GM12878 (cell line): Measurements from ENCODE around the gene RBM42. TPM values are rescaled to one million over a fixed set of nuclear protein-coding genes. Genes with fewer than 3 reads are reported as not detected.

ENCODE experiments used
- BCL11A ChIP-seq: IDR thresholded peaks from 2 replicates; pipeline ENCODE4 v1.6.1; 2011; ENCODE audit warnings: low read depth, low read length
- CBFB ChIP-seq: IDR thresholded peaks from 2 replicates; pipeline ENCODE4 v1.6.1; 2016; ENCODE audit warnings: antibody characterized with exemption, low read depth
- ESRRA ChIP-seq: IDR thresholded peaks from 2 replicates; pipeline ENCODE4 v1.6.1; 2012; ENCODE audit warnings: mild to moderate bottlenecking, low read length, improper control_type of control experiment
- GABPA ChIP-seq: IDR thresholded peaks from 2 replicates; pipeline ENCODE4 v1.6.1; 2014; ENCODE audit warnings: antibody characterized with exemption, low read depth, mild to moderate bottlenecking, inconsistent platforms
- GATAD2B ChIP-seq: fragments of 450-650 bp; conservative IDR thresholded peaks from 2 replicates; pipeline ENCODE4 v1.6.1; 2017; ENCODE audit warnings: low read depth, mild to moderate bottlenecking, moderate library complexity
- JUNB ChIP-seq: IDR thresholded peaks from 2 replicates; pipeline ENCODE4 v1.6.1; 2016; ENCODE audit warnings: antibody characterized with exemption, mild to moderate bottlenecking
- JUND ChIP-seq: IDR thresholded peaks from 2 replicates; pipeline ENCODE4 v1.6.1; 2012; ENCODE audit warnings: low read depth, mild to moderate bottlenecking, low read length, improper control_type of control experiment, moderate library complexity
- NR2F1 ChIP-seq: fragments of 450-650 bp; conservative IDR thresholded peaks from 2 replicates; pipeline ENCODE4 v1.6.1; 2017; ENCODE audit warnings: mild to moderate bottlenecking
- RAD21 ChIP-seq: IDR thresholded peaks from 2 replicates; pipeline ENCODE4 v1.6.1; 2011; ENCODE audit warnings: mild to moderate bottlenecking, low read depth, low read length, moderate library complexity; ENCODE audit not compliant: insufficient read depth
- RELA ChIP-seq: fragments of 450-650 bp; IDR thresholded peaks from 2 replicates; pipeline ENCODE4 v1.8.0; 2014; ENCODE audit warnings: borderline replicate concordance; ENCODE audit not compliant: partially characterized antibody
- ZNF207 ChIP-seq: fragments of 450-650 bp; IDR thresholded peaks from 2 replicates; pipeline ENCODE4 v1.6.1; 2014; ENCODE audit warnings: antibody characterized with exemption, mild to moderate bottlenecking, borderline replicate concordance
- polyA plus RNA-seq, 11 experiments: library from polyadenylated mRNA; depleted of rRNA in 4 of 11; unstranded in 6 of 11; stranded (reverse) in 5 of 11; fragments of >200 nt; fragmentation: Nextera tagmentation in 4 of 11; fragmentation: Illumina TruSeq in 1 of 11; extraction: Ambion mirVana in 4 of 11; extraction: Trizol in 1 of 11; gene quantifications; 1 replicate in 1 of 11; 2 replicates in 10 of 11; pipeline versions ENCODE4 v1.2.1 to v1.2.3, GENCODE V29; 2011 to 2016; ENCODE audit warnings: inconsistent platforms in 2 of 11, missing spikeins in 2 of 11, low read depth in 1 of 11
- total RNA-seq, 4 experiments: library from RNA; depleted of rRNA in 3 of 4; stranded (reverse); fragments of >200 nt in 3 of 4; fragmentation: Illumina TruSeq in 1 of 4; extraction: Trizol in 1 of 4; gene quantifications; 2 replicates each; pipeline versions ENCODE4 v1.2.1 to v1.2.3, GENCODE V29; 2013 to 2021
- TF ChIP-seq, protein P1 (sequence below): IDR thresholded peaks from 2 replicates; pipeline ENCODE4 v1.6.1; 2011; ENCODE audit warnings: low read depth, low read length, improper control_type of control experiment, borderline replicate concordance
- TF ChIP-seq, protein P2 (sequence below): fragments of 450-650 bp; IDR thresholded peaks from 2 replicates; pipeline ENCODE4 v1.6.1; 2017; ENCODE audit warnings: mild to moderate bottlenecking, low read depth, inconsistent platforms; ENCODE audit not compliant: poor library complexity, severe bottlenecking
- TF ChIP-seq, protein P3 (sequence below): IDR thresholded peaks from 2 replicates; pipeline ENCODE4 v1.6.1; 2012; ENCODE audit warnings: low read depth, low read length, improper control_type of control experiment
- TF ChIP-seq, protein P4 (sequence below): fragments of 450-650 bp; IDR thresholded peaks from 2 replicates; pipeline ENCODE4 v1.6.1; 2016; ENCODE audit warnings: mild to moderate bottlenecking
- TF ChIP-seq, protein P5 (sequence below): fragments of 450-650 bp; IDR thresholded peaks from 2 replicates; pipeline ENCODE4 v1.6.1; 2018; ENCODE audit warnings: mild to moderate bottlenecking, low read depth, moderate library complexity; ENCODE audit not compliant: partially characterized antibody
- TF ChIP-seq, protein P6 (sequence below): IDR thresholded peaks from 2 replicates; pipeline ENCODE4 v1.6.1; 2012; ENCODE audit warnings: low read length, inconsistent platforms

Gene RBM42
- total and polyA plus RNA-seq, 10 of the 15 experiments (the other 5 are each of a cell fraction or from before 2014, with no cell fraction given) = 4.2 to 117 (median 48.5) TPM

DNA sequence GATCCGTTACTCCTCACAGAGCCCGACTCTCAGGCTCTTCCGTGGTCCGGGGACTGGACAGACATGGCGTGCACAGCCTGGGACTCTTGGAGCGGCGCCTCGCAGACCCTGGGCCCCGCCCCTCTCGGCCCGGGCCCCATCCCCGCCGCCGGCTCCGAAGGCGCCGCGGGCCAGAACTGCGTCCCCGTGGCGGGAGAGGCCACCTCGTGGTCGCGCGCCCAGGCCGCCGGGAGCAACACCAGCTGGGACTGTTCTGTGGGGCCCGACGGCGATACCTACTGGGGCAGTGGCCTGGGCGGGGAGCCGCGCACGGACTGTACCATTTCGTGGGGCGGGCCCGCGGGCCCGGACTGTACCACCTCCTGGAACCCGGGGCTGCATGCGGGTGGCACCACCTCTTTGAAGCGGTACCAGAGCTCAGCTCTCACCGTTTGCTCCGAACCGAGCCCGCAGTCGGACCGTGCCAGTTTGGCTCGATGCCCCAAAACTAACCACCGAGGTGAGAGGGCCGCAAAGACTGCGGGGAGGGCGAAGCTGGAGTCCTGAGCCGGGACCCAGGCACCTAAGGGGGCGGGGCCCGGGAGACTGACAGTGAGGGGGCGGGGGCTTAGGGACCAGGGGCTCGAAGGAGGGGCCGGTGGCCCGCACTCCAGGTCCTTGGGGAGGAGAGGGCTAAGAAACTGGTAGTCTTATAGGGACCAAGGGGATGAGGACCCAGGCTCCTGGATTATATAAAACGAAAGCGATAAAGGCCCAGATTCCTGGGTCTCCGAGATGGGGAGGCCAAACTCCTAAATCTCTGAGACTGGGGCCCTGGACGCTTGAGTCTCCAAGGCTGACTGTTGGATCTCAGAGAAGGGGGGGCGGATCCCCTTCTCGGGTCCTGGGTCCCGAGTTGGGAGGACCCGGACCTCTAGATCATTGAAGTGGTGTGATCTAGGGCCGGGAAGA is 14.7 kb downstream of the RBM42 start (continued):
- TF ChIP-seq BCL11A = no peak
- no peak for TF ChIP-seq GABPA
- TF ChIP-seq GATAD2B = peak; percentile 86; the same call in 1 of the 2 replicates
- TF ChIP-seq, protein P1, sequence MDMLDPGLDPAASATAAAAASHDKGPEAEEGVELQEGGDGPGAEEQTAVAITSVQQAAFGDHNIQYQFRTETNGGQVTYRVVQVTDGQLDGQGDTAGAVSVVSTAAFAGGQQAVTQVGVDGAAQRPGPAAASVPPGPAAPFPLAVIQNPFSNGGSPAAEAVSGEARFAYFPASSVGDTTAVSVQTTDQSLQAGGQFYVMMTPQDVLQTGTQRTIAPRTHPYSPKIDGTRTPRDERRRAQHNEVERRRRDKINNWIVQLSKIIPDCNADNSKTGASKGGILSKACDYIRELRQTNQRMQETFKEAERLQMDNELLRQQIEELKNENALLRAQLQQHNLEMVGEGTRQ = no peak
- TF ChIP-seq, protein P2, sequence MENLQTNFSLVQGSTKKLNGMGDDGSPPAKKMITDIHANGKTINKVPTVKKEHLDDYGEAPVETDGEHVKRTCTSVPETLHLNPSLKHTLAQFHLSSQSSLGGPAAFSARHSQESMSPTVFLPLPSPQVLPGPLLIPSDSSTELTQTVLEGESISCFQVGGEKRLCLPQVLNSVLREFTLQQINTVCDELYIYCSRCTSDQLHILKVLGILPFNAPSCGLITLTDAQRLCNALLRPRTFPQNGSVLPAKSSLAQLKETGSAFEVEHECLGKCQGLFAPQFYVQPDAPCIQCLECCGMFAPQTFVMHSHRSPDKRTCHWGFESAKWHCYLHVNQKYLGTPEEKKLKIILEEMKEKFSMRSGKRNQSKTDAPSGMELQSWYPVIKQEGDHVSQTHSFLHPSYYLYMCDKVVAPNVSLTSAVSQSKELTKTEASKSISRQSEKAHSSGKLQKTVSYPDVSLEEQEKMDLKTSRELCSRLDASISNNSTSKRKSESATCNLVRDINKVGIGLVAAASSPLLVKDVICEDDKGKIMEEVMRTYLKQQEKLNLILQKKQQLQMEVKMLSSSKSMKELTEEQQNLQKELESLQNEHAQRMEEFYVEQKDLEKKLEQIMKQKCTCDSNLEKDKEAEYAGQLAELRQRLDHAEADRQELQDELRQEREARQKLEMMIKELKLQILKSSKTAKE = peak; percentile 89
- TF ChIP-seq RELA = peak; percentile 74
- TF ChIP-seq RAD21 = no peak
- TF ChIP-seq, protein P3, sequence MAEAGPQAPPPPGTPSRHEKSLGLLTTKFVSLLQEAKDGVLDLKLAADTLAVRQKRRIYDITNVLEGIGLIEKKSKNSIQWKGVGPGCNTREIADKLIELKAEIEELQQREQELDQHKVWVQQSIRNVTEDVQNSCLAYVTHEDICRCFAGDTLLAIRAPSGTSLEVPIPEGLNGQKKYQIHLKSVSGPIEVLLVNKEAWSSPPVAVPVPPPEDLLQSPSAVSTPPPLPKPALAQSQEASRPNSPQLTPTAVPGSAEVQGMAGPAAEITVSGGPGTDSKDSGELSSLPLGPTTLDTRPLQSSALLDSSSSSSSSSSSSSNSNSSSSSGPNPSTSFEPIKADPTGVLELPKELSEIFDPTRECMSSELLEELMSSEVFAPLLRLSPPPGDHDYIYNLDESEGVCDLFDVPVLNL = peak; percentile 40; the same call in 1 of the 2 replicates
- no peak for TF ChIP-seq ESRRA
- TF ChIP-seq NR2F1 = peak; percentile 47
- no peak for TF ChIP-seq JUNB
- TF ChIP-seq ZNF207 = no peak
- TF ChIP-seq JUND = peak; percentile 99
- TF ChIP-seq, protein P4, sequence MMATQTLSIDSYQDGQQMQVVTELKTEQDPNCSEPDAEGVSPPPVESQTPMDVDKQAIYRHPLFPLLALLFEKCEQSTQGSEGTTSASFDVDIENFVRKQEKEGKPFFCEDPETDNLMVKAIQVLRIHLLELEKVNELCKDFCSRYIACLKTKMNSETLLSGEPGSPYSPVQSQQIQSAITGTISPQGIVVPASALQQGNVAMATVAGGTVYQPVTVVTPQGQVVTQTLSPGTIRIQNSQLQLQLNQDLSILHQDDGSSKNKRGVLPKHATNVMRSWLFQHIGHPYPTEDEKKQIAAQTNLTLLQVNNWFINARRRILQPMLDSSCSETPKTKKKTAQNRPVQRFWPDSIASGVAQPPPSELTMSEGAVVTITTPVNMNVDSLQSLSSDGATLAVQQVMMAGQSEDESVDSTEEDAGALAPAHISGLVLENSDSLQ = peak; percentile 97
- no peak for TF ChIP-seq CBFB
- TF ChIP-seq, protein P5, sequence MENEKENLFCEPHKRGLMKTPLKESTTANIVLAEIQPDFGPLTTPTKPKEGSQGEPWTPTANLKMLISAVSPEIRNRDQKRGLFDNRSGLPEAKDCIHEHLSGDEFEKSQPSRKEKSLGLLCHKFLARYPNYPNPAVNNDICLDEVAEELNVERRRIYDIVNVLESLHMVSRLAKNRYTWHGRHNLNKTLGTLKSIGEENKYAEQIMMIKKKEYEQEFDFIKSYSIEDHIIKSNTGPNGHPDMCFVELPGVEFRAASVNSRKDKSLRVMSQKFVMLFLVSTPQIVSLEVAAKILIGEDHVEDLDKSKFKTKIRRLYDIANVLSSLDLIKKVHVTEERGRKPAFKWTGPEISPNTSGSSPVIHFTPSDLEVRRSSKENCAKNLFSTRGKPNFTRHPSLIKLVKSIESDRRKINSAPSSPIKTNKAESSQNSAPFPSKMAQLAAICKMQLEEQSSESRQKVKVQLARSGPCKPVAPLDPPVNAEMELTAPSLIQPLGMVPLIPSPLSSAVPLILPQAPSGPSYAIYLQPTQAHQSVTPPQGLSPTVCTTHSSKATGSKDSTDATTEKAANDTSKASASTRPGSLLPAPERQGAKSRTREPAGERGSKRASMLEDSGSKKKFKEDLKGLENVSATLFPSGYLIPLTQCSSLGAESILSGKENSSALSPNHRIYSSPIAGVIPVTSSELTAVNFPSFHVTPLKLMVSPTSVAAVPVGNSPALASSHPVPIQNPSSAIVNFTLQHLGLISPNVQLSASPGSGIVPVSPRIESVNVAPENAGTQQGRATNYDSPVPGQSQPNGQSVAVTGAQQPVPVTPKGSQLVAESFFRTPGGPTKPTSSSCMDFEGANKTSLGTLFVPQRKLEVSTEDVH = no peak
- TF ChIP-seq, protein P6, sequence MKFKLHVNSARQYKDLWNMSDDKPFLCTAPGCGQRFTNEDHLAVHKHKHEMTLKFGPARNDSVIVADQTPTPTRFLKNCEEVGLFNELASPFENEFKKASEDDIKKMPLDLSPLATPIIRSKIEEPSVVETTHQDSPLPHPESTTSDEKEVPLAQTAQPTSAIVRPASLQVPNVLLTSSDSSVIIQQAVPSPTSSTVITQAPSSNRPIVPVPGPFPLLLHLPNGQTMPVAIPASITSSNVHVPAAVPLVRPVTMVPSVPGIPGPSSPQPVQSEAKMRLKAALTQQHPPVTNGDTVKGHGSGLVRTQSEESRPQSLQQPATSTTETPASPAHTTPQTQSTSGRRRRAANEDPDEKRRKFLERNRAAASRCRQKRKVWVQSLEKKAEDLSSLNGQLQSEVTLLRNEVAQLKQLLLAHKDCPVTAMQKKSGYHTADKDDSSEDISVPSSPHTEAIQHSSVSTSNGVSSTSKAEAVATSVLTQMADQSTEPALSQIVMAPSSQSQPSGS = no peak
